Activated naive CD4-positive, alpha-beta T cell treated with anti-CD3 and anti-CD28 coated beads, Interleukin-2, amount 50 U/mL, for 72 hours (primary cell): ENCODE data around the gene SBF2. TPM values are rescaled to one million over a fixed set of nuclear protein-coding genes. Genes with fewer than 3 reads are reported as not detected.
A peak's percentile ranks its signal among the peaks of the same experiment; 100 is the strongest.

Source experiments
- ATAC-seq, 2 donors: fragments of 150-1000 bp; cut with Tn5 transposase; 2 replicates each; pipeline ENCODE4 v1.10.0; 2021; ENCODE audit warnings: mild to moderate bottlenecking in 2 of 2, moderate library complexity in 2 of 2
- DNase-seq, 2 donors: peaks; one replicate each; pipeline ENCODE4 v3.0.0; 2021 to 2022; ENCODE audit warnings: low spot score in 2 of 2
- H3K27ac Mint-ChIP-seq, 2 donors: one replicate each; pipeline ENCODE4 v1.8.0; 2022; ENCODE audit warnings: mild to moderate bottlenecking in 2 of 2, mixed read lengths in 2 of 2
- H3K36me3 Mint-ChIP-seq, 2 donors: one replicate each; pipeline ENCODE4 v1.8.0; 2022; ENCODE audit warnings: mixed read lengths in 2 of 2
- H3K9me3 Mint-ChIP-seq, 2 donors: one replicate each; pipeline ENCODE4 v1.8.0; 2022; ENCODE audit warnings: mixed read lengths in 2 of 2
- total RNA-seq, 2 donors: library from RNA; stranded (reverse); gene quantifications; one replicate each; pipeline ENCODE4 v1.2.3, GENCODE V29; 2022

The SBF2 gene
- total RNA-seq, 2 donors from 2014 or later: 17.8 to 33.2 TPM

DNA sequence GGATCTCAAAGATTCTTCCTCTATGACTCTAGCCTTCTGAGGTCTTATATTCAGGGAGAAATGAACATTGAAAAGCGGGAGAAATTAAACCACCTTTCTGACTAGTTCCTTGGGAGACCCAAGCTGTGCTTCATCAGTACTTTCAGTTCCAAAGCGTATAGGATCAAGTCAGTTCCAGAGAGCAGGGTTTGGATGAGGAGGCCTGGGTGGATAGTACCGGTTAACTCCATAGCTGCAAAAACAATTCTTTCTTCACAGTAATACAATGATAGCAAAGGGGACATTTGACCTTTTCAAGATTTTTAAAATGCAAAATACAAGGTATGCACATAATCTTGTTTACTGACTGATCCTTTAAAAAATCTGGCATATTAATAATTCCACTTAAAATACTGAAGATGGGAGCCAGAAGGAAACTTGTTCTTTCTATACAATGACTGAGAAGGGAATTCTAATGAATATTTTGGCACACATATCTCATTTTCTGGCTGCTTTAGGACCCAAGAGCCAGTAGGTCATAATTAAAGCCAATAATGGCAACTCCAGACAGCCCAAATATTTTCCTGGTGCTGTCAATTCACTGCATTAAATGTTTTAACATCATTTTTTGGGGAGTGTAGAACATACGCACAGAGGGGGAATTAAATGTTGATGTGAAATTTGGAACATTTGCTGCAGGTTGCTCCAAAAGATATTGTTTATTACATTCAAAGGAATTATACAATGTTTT is 26.9 kb upstream of the SBF2 start:
- Mint-ChIP-seq H3K36me3 (no peaks in the 10 kb centered on the region), H3K27ac (no peak overlapping the region), H3K9me3 (no peaks in the 10 kb centered on the region)
- DNase-seq: no peak
- ATAC-seq: no peak

DNA sequence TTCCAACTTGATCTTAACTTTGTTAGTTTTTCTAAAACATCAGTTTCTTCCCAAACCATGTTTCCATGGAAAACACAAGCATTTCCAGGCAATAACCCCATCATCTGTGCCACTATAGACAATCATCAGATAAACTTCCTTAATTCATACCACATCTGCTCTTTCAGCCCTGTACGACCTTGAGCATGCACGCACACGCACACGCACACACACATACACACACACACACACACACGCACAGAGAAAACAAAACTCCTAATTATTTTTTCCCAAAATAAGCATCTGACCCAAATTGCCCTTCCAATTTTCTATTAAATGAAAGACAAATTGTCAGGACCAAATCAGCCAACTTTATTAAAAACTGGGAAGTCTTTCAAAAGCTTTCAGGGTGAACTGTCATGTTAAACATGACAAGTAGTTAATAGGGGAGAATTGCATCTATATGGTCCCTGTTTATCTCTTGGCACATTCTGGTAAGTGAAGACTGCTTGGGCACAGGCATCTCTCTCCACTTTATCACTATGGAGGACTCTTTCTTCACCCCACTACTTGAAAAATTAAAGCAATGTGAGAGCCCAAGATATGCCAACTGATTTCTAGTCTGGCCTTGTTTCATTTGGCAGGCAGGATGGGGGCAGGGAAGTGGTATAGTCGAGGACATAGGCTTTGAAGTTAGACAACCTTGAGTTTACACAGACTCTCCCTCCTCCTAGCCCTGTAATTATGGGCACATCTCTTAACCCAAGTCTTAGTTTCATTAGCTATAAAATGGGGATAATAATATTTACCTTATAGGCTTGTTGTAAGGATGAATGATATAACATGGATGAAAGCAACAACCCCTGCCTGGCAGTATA is 25.9 kb upstream of the SBF2 start:
- no peak for DNase-seq
- Mint-ChIP-seq H3K36me3 (no peaks in the 10 kb centered on the region), H3K27ac (no peak overlapping the region), H3K9me3 (no peaks in the 10 kb centered on the region)
- ATAC-seq: no peak

DNA sequence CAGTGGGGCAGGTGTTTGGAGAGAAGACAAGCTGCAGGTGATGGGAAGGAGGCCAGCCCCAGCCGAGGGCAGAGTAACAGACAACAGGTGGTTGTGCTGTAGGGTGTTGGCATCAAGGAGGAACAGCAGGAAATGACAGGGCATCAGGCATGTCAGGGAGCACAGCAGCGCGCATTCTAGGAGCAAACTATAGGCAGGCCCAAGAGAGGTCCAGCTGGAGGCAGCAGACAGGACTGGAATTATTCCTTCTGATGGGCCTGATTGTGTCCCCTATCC is 24.4 kb upstream of the SBF2 start:
- ATAC-seq: no peak
- DNase-seq: no peak
- Mint-ChIP-seq H3K36me3 (no peaks in the 10 kb centered on the region), H3K27ac (no peak overlapping the region), H3K9me3 (no peaks in the 10 kb centered on the region)

DNA sequence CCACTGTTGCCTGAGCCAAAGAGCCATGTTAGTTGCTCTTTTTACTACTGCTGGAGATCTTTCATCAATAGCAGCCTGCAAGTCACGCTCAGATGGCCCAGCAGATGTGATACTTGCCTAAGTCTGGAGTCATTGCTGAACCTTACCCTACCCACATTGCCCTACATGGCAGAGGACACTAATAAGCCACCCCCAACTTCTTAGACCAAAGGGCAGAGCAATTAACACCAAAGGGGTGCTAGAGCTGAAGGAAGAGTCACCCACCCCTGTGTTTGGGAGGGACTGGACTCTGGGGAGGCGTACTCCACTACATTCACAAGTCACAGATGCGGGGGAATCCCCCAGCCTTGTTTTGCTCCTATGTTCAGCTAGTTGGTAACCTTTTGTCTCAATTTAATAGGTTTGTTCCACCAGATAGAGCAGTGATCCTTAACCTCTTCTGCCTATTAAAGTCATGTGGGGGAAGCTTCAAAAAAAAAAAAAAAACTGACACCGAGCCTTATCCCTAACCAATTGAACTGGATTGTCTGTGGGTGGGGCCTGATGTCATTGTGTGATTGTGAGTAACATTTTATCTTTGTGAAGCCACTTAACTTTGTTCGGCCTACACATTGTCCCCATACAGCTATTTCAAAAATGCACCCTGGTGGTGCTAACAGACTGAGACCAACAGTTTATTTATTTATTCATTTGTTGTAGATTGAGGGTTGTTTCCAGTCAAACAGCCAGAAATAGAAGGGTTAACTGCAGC is 23.9 kb upstream of the SBF2 start:
- no peaks in the 10 kb centered on the region for H3K9me3 Mint-ChIP-seq
- H3K27ac Mint-ChIP-seq: no peak overlapping the region
- H3K36me3 Mint-ChIP-seq: no peaks in the 10 kb centered on the region
- DNase-seq: no peak
- ATAC-seq: peak; percentile 9 to 27

DNA sequence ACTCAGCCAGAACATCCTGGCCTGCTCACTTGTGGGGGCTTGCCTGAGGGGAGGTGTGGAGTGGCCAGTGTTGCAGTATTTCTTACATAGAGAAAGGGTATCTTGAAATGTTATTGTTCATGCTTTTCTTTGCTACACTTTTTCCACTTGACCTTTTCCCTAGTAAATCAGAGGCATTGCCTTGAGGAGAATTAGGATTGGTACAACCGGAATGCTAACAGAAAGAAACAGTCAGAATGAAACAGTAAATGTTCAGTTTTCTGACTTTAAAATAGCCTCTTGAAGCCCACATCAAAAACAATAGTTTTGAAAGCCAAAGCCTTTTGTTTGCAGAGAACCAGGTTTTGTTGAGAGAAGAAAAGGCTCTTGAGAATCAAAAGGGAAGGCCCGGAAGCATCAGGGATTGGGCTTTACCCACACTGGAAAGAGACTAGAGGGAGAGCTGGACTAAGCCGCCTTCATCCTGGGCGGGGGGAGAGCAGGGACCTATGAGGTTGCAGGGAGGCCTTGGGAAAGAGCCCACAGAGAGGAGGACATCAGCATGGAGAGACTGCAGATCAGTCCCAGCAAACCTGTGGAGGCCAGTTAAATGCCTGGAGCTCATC is 23.2 kb upstream of the SBF2 start:
- ATAC-seq: no peak
- Mint-ChIP-seq H3K9me3 (no peaks in the 10 kb centered on the region), H3K36me3 (no peaks in the 10 kb centered on the region), H3K27ac (no peak overlapping the region)
- DNase-seq: no peak

DNA sequence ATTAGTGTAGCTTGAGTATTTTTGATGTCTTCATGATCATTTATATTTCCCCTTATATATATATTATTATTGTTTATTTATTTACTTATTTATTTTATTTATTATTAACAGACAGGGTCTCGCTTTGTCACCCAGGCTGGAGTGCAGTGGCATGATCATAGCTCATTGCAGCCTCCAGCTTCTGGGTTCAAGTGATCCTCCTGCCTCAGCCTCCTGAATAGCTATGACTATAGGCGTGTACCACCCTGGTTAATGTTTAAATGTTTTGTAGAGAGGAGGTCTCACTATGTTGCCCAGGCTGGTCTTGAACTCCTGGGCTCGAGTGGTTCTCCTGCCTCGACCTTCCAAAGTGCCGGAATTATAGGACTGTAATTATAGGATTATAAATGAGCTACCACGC is 21.1 kb upstream of the SBF2 start:
- no peak for DNase-seq
- no peak for ATAC-seq
- Mint-ChIP-seq H3K9me3 (no peaks in the 10 kb centered on the region), H3K36me3 (no peaks in the 10 kb centered on the region), H3K27ac (no peak overlapping the region)

DNA sequence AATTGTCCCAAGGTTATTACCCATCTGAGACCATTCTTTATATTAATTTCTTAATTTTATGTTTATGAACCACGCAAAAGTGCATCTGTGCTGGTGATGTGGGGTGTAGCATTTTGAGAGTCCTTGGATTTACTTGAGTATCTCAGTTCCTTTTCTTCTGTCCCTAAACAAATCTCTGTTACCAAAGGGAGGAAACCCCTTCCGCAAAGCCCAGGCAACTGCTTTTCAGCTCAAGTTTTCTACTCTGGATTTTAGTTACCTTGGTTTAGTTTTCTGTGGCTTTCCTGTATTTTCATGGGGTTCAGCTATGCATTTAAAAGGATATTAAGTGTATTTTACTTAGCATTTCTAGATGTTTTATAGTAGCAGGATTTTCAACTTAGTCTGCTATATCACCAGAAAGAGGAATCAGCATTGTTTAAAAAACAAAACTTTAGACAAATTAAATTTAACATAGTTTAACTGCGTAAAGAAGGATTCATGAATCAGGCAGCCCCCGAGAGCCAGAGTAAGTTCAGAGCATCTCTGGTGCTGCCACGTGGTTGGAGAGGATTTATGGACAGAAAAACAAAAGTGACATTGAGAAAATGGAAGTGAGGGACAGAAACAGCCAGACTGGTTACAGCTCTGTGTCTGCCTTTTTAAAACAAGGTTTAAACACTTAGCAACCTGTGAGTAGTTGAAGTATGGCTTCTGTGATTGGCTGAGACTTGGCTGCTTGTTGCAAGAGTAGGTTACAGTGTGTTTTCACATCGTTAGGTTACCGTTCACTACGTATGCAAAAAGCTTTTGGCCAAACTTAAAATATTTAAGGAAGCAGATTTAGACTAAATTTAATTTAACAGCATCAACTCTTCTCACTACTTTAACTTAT is 20.4 kb upstream of the SBF2 start:
- Mint-ChIP-seq H3K9me3 (no peaks in the 10 kb centered on the region), H3K27ac (no peak overlapping the region), H3K36me3 (no peaks in the 10 kb centered on the region)
- no peak for DNase-seq
- peak; percentile 34 to 78 for ATAC-seq

DNA sequence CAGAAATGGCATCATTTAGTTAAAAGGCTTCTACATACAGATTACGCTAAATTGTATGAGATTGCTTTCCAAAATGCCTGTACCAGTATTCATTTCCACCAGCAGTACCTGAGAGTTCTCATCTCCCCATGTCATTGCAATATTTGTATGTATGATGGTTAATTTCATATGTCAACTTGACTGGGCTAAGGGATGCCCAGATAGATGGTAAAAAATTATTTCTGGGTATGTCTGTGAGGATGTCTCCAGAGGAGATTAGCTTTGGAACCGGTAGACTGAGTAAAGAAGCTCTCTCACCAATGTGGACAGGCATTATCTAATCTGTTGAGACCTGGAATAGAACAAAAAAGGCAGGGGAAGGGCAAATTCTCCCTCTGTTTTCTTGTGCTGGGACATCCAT is 17.8 kb upstream of the SBF2 start:
- no peak overlapping the region for H3K27ac Mint-ChIP-seq
- ATAC-seq: no peak
- H3K36me3 Mint-ChIP-seq: peaks cover 0 to 6% of the 10 kb centered on the region in 2 donors
- DNase-seq: no peak
- H3K9me3 Mint-ChIP-seq: no peaks in the 10 kb centered on the region

DNA sequence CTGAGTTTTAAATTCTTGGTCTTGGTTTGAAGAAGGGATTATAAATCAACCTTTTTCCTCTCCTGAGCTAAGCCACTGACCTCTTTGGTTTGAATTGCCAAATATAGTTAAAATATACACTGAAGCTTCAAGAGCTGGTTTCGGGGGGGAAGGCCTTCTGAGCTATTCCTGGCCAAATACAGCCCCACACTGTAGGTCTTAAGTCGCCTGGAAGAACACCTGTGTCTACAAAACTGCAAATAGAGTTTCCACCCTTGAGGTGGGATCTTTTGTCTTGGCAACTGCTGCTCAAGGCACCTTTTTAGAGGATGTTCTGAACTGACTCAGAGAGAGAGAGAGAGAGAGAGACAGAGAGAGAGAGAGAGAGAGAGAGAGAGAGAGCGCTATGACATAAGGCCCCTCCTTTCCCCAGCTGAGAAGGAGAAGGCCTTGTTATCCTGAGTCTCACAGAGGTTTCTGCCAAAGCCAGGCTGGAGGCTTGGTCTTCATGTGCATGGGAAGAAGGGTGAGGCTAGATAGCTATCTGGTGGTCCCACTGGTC is 16.4 kb upstream of the SBF2 start:
- no peak for ATAC-seq
- Mint-ChIP-seq H3K27ac (peak overlapping the region in 1 of 2 donors; percentile 36), H3K9me3 (no peaks in the 10 kb centered on the region), H3K36me3 (peaks cover 0 to 18% of the 10 kb centered on the region in 2 donors)
- no peak for DNase-seq

DNA sequence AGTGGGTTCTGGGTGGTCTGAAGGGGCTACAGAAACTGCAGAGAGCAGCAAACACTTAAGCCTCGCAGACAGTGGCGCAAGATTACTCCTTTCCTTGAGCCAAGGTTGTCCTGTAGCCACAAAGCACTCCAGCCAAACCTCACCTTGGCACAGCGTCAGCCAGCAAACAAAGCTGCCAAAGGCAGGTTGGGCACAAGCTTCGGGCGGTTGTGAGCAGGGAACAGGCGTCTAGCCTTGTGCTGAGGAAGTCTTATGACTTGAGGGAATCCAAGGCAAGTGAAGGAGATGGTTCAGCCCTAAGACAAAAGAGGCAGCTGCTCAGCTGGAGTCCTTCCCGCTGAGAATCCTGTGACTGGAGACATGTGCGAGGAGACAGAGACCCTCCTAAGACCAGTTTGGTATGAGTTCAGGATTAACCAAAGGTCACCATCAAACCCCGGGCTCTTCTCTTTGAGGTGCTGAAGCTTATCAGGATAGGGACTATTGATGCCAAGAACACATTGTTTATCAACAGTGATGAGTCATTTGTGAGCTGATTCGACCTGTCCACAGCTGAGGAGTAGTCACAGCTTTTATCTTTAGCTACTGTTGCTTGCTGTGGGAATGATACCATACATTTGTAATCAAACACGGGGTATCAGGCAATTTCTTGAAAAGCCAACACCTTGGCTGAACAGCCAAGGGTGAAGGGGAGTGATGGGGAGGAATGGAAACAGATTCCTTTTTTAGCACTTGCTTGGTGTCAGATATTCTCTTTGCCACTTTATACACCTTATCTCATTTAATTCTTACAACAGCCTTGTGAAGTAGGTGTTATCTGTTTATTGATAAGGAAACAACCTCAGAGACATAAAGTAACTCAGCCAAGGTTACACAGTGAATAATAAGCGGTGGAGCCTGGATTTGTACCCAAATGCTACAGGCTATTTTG is 15.4 kb upstream of the SBF2 start:
- H3K27ac Mint-ChIP-seq: no peak overlapping the region
- peaks cover 0 to 18% of the 10 kb centered on the region in 2 donors for H3K36me3 Mint-ChIP-seq
- DNase-seq: peak in 1 of 2 donors; percentile 9
- H3K9me3 Mint-ChIP-seq: no peaks in the 10 kb centered on the region
- ATAC-seq: no peak

DNA sequence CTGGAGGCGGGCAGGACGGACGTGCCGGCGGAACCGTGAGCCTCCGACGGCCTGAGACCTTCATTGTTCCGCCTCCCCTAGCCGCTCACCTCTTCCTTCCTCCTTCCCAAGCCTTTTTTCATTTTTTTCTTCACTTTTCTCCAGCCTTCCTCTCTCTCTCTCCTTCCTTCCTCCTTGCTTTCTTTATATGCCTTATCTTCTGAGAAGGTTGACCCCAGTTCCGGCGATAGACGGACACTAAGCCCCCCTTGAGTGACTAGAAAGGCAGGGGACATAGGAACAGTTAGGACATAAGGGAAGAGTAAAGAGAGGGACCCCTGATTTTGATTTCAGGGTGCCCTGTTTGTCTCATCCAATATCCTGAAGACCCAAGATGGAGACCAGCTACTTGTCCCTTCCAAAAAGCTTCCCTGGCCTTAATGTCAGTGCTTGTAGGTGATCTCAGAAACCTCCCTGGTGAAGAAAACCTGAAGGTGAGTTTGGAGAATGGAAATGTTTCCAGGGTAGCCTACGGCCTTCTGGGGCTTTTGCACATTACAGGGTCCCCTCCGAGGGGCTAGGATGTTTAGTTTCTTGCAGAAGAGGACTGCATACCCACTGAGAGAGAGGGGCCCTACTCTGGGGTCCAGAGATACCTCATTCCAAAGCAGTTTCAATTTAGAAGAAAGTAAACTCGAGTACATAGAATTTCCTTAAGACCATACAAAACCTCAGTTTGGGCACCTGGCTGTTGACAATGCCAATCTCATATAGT is 14.4 kb upstream of the SBF2 start:
- H3K9me3 Mint-ChIP-seq: no peaks in the 10 kb centered on the region
- peaks cover 0 to 18% of the 10 kb centered on the region in 2 donors for H3K36me3 Mint-ChIP-seq
- ATAC-seq (no peak), DNase-seq (no peak)
- peak overlapping the region; percentile 26 to 89 for H3K27ac Mint-ChIP-seq

DNA sequence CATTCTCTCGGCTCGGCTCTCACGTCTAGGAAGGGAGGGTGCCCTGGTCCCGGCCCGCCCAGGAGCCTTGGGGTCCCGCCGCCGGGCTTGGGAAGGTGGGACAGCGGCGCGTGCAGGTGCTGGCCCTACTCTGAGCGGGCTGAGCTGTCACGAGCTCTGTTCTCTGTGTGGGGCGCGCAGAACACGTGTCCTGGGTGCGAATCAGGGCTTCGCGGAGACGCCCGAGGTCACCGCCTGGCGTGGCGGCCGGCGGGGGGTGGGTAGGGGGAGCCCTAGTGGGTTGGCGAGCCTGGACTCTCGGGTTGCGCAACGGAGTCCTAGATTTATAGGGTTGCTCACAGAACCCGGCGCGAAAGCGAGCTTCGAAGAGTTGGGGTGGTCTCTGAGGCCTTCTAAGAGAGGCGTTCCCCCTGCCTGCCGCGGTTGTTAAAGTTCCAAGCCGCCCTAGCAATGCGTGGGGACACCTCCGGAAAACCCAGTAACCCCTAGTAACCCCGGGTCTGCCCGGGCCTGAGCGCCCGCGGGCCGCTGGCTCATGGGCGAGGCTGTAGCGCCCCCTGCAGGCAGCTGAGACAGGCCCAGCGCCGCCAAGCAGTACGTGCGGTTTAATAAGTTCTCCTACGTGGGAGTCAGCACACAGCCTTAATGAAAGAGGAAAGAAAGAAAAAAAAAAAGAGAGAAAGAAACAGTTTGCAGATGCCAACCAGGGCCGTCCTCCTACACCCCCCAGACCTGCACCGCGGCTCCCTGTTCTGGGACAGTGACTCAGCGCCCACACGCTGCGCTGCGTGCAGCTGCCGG is 13.6 kb upstream of the SBF2 start:
- ATAC-seq (peak; percentile 74 to 87), DNase-seq (peak; percentile 86 to 91)
- peak overlapping the region; percentile 26 to 89 for H3K27ac Mint-ChIP-seq
- peaks cover 5 to 18% of the 10 kb centered on the region in 2 donors for H3K36me3 Mint-ChIP-seq
- H3K9me3 Mint-ChIP-seq: no peaks in the 10 kb centered on the region

DNA sequence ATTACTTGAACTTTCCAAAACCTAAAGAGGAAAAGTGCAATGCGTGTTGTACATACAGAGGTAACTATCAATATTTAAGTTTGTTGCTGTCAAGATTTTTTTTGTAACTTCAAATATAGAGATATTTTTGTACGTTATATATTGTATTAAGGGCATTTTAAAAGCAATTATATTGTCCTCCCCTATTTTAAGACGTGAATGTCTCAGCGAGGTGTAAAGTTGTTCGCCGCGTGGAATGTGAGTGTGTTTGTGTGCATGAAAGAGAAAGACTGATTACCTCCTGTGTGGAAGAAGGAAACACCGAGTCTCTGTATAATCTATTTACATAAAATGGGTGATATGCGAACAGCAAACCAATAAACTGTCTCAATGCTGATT is 13.0 kb upstream of the SBF2 start:
- Mint-ChIP-seq H3K36me3 (peaks cover 10 to 18% of the 10 kb centered on the region in 2 donors), H3K9me3 (no peaks in the 10 kb centered on the region), H3K27ac (peak overlapping the region; percentile 10 to 25)
- no peak for DNase-seq
- ATAC-seq: no peak
